GM12891 (cell line): ENCODE data around the gene IFITM5.

Experiments used
- POLR2A ChIP-seq: IDR thresholded peaks from 2 replicates; pipeline ENCODE4 v1.6.1; 2011; ENCODE audit warnings: low read depth, low read length, control low read depth
- POLR2AphosphoS5 ChIP-seq: IDR thresholded peaks from 2 replicates; pipeline ENCODE4 v1.6.1; 2011; ENCODE audit warnings: low read depth, low read length, control low read depth
- POU2F2 ChIP-seq: IDR thresholded peaks from 2 replicates; pipeline ENCODE4 v1.6.1; 2011; ENCODE audit warnings: low read depth, mild to moderate bottlenecking, control low read depth, low read length, moderate library complexity
- TAF1 ChIP-seq: IDR thresholded peaks from 2 replicates; pipeline ENCODE4 v1.6.1; 2011; ENCODE audit warnings: low read depth, low read length, control low read depth

- no peak for TF ChIP-seq POLR2A
- TF ChIP-seq POLR2AphosphoS5: no peak
- TF ChIP-seq TAF1: no peak
- no peak for TF ChIP-seq POU2F2
These were observed 36.7 kb upstream of the IFITM5 start for GRCh38 chr11:335779-336658.
